Heart left ventricle (tissue), 16 donors: Measurements from ENCODE around the gene NOL3. TPM values are rescaled to one million over a fixed set of nuclear protein-coding genes. Genes with fewer than 3 reads are reported as not detected.

ENCODE experiments used
- ATAC-seq, 4 donors: fragments of 200-7000 bp; cut with Tn5 transposase; one replicate each; pipeline ENCODE4 v1.9.1; 2020 to 2022; ENCODE audit warnings: moderate library complexity in 4 of 4, mild to moderate bottlenecking in 3 of 4, moderate number of reproducible peaks in 1 of 4
- DNase-seq, 5 donors: peaks; one replicate each; pipeline ENCODE4 v3.0.0-alpha.2; 2020
- H3K27ac ChIP-seq, 12 donors: fragments of 200-600 bp; sonication (generic) in 4 of 12; one replicate each; pipeline versions ENCODE4 v1.5.0 to v1.8.0; 2016 to 2022; ENCODE audit warnings: mild to moderate bottlenecking in 2 of 12
- H3K27me3 ChIP-seq, 9 donors: fragments of 200-600 bp; sonication (generic) in 2 of 9; one replicate each; pipeline versions ENCODE4 v1.5.1 to v1.8.0; 2016 to 2022; ENCODE audit warnings: mild to moderate bottlenecking in 3 of 9
- H3K36me3 ChIP-seq, 9 donors: fragments of 200-600 bp; sonication (generic) in 2 of 9; one replicate each; pipeline versions ENCODE4 v1.5.0 to v1.8.0; 2018 to 2022; ENCODE audit warnings: mild to moderate bottlenecking in 2 of 9
- H3K4me1 ChIP-seq, 12 donors: fragments of 200-600 bp; sonication (generic) in 4 of 12; one replicate each; pipeline versions ENCODE4 v1.5.0 to v1.8.0; 2016 to 2022; ENCODE audit warnings: mild to moderate bottlenecking in 3 of 12
- H3K4me3 ChIP-seq, 12 donors: fragments of 200-600 bp; sonication (generic) in 4 of 12; one replicate each; pipeline versions ENCODE4 v1.5.0 to v1.8.0; 2017 to 2022; ENCODE audit warnings: mild to moderate bottlenecking in 9 of 12, moderate library complexity in 4 of 12
- H3K9me3 ChIP-seq, 12 donors: fragments of 200-600 bp; sonication (generic) in 4 of 12; one replicate each; pipeline versions ENCODE4 v1.5.0 to v1.8.0; 2016 to 2022; ENCODE audit warnings: mild to moderate bottlenecking in 1 of 12
- POLR2A ChIP-seq, 2 donors: fragments of 450-650 bp; IDR thresholded peaks; one replicate each; pipeline ENCODE4 v1.6.1; 2017; ENCODE audit warnings: antibody characterized with exemption in 2 of 2, mild to moderate bottlenecking in 2 of 2, moderate library complexity in 2 of 2
- WGBS, 4 donors: extraction: QIAGEN DNeasy Blood & Tissue Kit in 2 of 4; methylation state at CpG; one replicate each; pipeline versions ENCODE4 v1.1.5 to v1.1.7; 2013 to 2018; 5-methylcytosine and 5-hydroxymethylcytosine counted together
- intact Hi-C, 10 donors: fragments of 100-400 bp; cut with DNase I; formaldehyde crosslinking; loops; one replicate each; pipeline versions ENCODE4 v1.11.1 to v1.14.2; 2022
- polyA plus RNA-seq, 2 donors: library from polyadenylated mRNA; stranded (reverse); fragments of 200-250 nt; gene quantifications; one replicate each; pipeline ENCODE4 v1.2.3, GENCODE V29; 2013
- total RNA-seq, 9 donors: library from RNA; depleted of rRNA in 2 of 9; stranded (reverse); fragments of >200 nt in 2 of 9; fragmentation: NEBNext Ultra II Directional in 3 of 9; extraction: Animal tissue kit (Norgen Biotek cat#: 25700) in 3 of 9; gene quantifications; one replicate each; pipeline versions ENCODE4 v1.1.0 to v1.2.4, GENCODE V29; 2016 to 2023
- TF ChIP-seq, protein P1 (sequence below), 12 donors: fragments of 200-600 bp; sonication (generic) in 4 of 12; IDR thresholded peaks; one replicate each; pipeline versions ENCODE4 v1.5.0 to v1.8.0; 2018 to 2022; ENCODE audit warnings: antibody characterized with exemption in 12 of 12, mild to moderate bottlenecking in 5 of 12
- donor health status: ischemic (EF 13 %, LVEDD 7.1; RV severe dilation, severe dysfunction).
- donor health status: healthy with polysubstance abuse.
- donor health status: DM: no; HTN: yes; CAD: no.
- donor health status: DM: no; HTN: no; CAD: no.
- donor health status: ischemic (EF 25% LVEDD 6.9; RV normal size, moderate dysfunction).
- donor health status: ischemic (EF 25% LVEDD 5.7; RV mildly dilated, moderate dysfunction).
- donor health status: healthy.
- donor health status: DM: yes; HTN: yes; CAD: no.
- donor health status: ischemic (EF 35%, LVEDD 5.7; RV mildly dilated, moderate dysfunction).
- donor health status: nonischemic (EF 11% LVEDD 7.7; RV severe dilation, severe dysfunction).
- donor health status: DM: yes; HTN: yes; CAD: no.
- donor health status: PGD.
- donor health status: ischemic (EF 29% LVEDD 5.4; RV normal size, mild dysfunction).
- donor health status: nonischemic (EF 23%, LVEDD 6.1; RV moderate dilation, normal function).

The NOL3 gene
- total and polyA plus RNA-seq, 11 donors, result 64.9 to 121 (median 85.5) TPM

- H3K4me1 ChIP-seq, result peaks cover 0 to 48% (median 36%) of the 10 kb centered on the region in 12 donors
- DNase-seq, result no peak
- WGBS, 4 donors, result 64 to 74% (median 65%) methylated on average over 7 of the region's 7 CpGs
Measured at GRCh38 chr16:67157106-67157748, 13.1 kb upstream of the NOL3 start.

GRCh38 chr16:67157892-67158635, 12.3 kb upstream of the NOL3 start:
- Histone ChIP-seq H3K27me3 (peaks cover 0 to 17% (median 0%) of the 10 kb centered on the region in 9 donors), H3K9me3 (no peaks in the 10 kb centered on the region), H3K36me3 (peaks cover 0 to 5% (median 0%) of the 10 kb centered on the region in 9 donors), H3K4me3 (peak overlapping the region in 2 of 12 donors; percentile 97 to 98), H3K4me1 (peaks cover 0 to 56% (median 44%) of the 10 kb centered on the region in 12 donors), H3K27ac (peak overlapping the region in 1 of 12 donors; percentile 94)
- no peak for ATAC-seq
- no peak for TF ChIP-seq POLR2A (IDR thresholded peaks at IDR 0.05)
- TF ChIP-seq, protein P1, sequence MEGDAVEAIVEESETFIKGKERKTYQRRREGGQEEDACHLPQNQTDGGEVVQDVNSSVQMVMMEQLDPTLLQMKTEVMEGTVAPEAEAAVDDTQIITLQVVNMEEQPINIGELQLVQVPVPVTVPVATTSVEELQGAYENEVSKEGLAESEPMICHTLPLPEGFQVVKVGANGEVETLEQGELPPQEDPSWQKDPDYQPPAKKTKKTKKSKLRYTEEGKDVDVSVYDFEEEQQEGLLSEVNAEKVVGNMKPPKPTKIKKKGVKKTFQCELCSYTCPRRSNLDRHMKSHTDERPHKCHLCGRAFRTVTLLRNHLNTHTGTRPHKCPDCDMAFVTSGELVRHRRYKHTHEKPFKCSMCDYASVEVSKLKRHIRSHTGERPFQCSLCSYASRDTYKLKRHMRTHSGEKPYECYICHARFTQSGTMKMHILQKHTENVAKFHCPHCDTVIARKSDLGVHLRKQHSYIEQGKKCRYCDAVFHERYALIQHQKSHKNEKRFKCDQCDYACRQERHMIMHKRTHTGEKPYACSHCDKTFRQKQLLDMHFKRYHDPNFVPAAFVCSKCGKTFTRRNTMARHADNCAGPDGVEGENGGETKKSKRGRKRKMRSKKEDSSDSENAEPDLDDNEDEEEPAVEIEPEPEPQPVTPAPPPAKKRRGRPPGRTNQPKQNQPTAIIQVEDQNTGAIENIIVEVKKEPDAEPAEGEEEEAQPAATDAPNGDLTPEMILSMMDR (IDR thresholded peaks at IDR 0.05), result no peak
- WGBS, 4 donors, result 76 to 83% (median 80%) methylated on average over 7 of the region's 7 CpGs
- DNase-seq, result no peak
- intact Hi-C loops, result loop anchor here in 8 of 10 donors (2.0 to 10.0 kb wide), 7 partner anchors 51 to 263 kb away; partner anchors contain the start of genes CBFB (in 1 of the 8) and PHAF1 (in 1 of the 8)

More at GRCh38 chr16:67157106-67157748, 13.1 kb upstream of the NOL3 start:
- H3K27ac ChIP-seq, result peak overlapping the region in 1 of 12 donors; percentile 33
- peaks cover 0 to 8% (median 0%) of the 10 kb centered on the region in 9 donors for H3K27me3 ChIP-seq
- no peak for ATAC-seq
- H3K4me3 ChIP-seq, result no peak overlapping the region
- H3K36me3 ChIP-seq, result peaks cover 0 to 5% (median 0%) of the 10 kb centered on the region in 9 donors
- intact Hi-C loops, result loop anchor here in 8 of 10 donors (2.0 to 10.0 kb wide), 7 partner anchors 50 to 262 kb away; partner anchors contain the start of genes CBFB (in 1 of the 8) and PHAF1 (in 1 of the 8)
- no peaks in the 10 kb centered on the region for H3K9me3 ChIP-seq
- TF ChIP-seq, protein P1 (IDR thresholded peaks at IDR 0.05), result no peak
- TF ChIP-seq POLR2A (IDR thresholded peaks at IDR 0.05), result no peak

DNA sequence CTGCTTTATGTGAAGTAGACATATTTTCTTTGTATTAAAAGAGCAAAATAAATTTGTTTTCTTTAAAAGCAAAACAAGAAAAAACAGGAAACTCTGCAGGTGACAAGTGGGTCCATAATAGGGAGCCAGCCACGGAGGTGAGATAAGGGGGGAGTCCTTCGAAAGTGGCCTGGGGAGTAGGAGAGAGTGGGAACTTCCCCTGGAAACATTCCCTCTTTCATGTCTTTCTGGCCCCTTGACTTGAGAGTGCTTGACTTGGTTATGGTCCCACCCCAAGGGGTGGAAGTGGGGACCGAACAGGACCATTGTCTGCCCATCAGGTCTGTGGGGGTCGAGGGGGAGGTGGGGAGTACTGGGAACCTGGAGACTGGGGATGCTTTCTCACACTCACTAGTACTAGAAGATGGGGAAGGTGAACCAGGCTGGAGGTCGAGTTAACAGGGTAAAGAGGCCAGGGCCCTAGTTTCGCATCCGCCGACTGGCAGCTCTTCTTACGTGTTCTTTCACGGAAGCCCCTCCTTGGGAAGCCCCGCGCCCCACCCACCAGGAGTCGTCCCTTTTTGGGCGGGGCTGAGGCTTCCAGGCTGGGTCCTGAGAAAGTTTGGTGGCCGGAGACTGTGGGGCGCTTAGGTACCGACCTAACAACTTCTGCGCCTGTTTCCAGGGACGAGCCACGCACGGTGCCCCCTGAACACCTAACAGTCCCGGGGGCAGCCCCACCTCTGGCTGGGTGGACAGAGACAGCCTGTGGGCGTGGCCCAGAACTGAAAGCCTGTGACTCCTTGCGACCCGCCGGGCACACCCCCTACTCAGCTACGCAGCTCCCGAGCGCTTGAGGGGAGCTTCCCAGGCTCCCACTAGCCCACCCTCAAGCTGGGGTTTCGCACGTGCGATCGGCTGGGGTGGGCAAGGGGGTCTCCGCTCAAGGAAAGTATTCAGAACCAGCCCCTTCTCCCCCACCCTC, 11.4 kb upstream of the NOL3 start:
- Histone ChIP-seq H3K36me3 (peaks cover 0 to 5% (median 0%) of the 10 kb centered on the region in 9 donors), H3K9me3 (no peaks in the 10 kb centered on the region), H3K27me3 (peaks cover 0 to 25% (median 0%) of the 10 kb centered on the region in 9 donors), H3K4me3 (peak overlapping the region; percentile 75 to 98 (median 97)), H3K4me1 (peaks cover 0 to 65% (median 52%) of the 10 kb centered on the region in 12 donors), H3K27ac (peak overlapping the region; percentile 36 to 94 (median 83))
- WGBS, 4 donors, result 7 to 11% (median 8%) methylated on average over 30 to 34 of the region's 34 CpGs
- intact Hi-C loops, result loop anchor here in 6 of 10 donors (1.0 to 10.0 kb wide), 6 partner anchors 26 to 264 kb away; partner anchors contain the start of genes CBFB (in 1 of the 6) and PHAF1 (in 1 of the 6)
- TF ChIP-seq POLR2A (IDR thresholded peaks at IDR 0.05), result no peak
- TF ChIP-seq, protein P1 (IDR thresholded peaks at IDR 0.05), result no peak
- peak in 2 of 5 donors; percentile 59 to 62 for DNase-seq
- no peak for ATAC-seq
